ENCODE data around the gene MX2.

MX2 gene

GRCh38 chr21:41443562-41443961 lies 81.7 kb downstream of the MX2 start:
- DNase-seq = no peak

- no peak for DNase-seq
These were observed 83.1 kb downstream of the MX2 start for GRCh38 chr21:41444703-41445464.

GRCh38 chr21:41445465-41445862 lies 83.6 kb downstream of the MX2 start:
- no peak for DNase-seq

GRCh38 chr21:41446586-41446985 lies 84.8 kb downstream of the MX2 start:
- DNase-seq = no peak

- no peak for DNase-seq
These were observed 85.5 kb downstream of the MX2 start for GRCh38 chr21:41447356-41447755.

GRCh38 chr21:41449613-41450012 lies 87.8 kb downstream of the MX2 start:
- no peak for DNase-seq

- DNase-seq = no peak
These were observed 90.2 kb downstream of the MX2 start for GRCh38 chr21:41451753-41452676.

- no peak for DNase-seq
These were observed 91.4 kb downstream of the MX2 start for GRCh38 chr21:41453198-41453597.

GRCh38 chr21:41453761-41454160 lies 91.9 kb downstream of the MX2 start:
- no peak for DNase-seq

- DNase-seq = no peak
These were observed 96.3 kb downstream of the MX2 start for GRCh38 chr21:41458121-41458520.

- DNase-seq = no peak
These were observed 96.7 kb downstream of the MX2 start for GRCh38 chr21:41458559-41458958.
